ENCODE results near the gene MAD1L1.

The MAD1L1 gene

GRCh38 chr7:2006231-2006771 is 226.4 kb downstream of the MAD1L1 start:
- no peak overlapping the region for H3K27ac ChIP-seq

DNA sequence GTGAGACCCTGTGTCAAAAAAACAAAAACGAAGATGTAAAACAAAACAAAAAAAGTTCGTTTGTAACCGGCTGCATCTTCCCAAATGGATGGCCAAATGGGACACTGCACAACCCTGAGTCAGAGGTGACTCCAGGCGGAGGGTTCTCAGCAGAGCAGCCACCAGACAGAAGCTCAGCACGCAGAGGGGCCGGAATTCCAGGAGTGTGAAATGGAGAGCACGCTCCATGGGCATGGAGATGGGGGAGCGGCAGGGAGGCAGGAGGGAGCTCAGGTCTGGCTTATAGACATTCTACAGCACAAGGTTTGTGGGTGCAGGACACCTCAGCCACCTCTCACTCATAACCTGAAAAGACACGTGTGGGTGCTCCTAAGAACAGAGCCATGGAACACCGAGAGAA is 227.0 kb downstream of the MAD1L1 start:
- no peak overlapping the region for H3K27ac ChIP-seq
- TF ChIP-seq CTCF (conservative IDR thresholded peaks at IDR 0.05): no peak

More at GRCh38 chr7:2006231-2006771, 226.4 kb downstream of the MAD1L1 start:
- TF ChIP-seq CTCF (conservative IDR thresholded peaks at IDR 0.05): no peak

DNA sequence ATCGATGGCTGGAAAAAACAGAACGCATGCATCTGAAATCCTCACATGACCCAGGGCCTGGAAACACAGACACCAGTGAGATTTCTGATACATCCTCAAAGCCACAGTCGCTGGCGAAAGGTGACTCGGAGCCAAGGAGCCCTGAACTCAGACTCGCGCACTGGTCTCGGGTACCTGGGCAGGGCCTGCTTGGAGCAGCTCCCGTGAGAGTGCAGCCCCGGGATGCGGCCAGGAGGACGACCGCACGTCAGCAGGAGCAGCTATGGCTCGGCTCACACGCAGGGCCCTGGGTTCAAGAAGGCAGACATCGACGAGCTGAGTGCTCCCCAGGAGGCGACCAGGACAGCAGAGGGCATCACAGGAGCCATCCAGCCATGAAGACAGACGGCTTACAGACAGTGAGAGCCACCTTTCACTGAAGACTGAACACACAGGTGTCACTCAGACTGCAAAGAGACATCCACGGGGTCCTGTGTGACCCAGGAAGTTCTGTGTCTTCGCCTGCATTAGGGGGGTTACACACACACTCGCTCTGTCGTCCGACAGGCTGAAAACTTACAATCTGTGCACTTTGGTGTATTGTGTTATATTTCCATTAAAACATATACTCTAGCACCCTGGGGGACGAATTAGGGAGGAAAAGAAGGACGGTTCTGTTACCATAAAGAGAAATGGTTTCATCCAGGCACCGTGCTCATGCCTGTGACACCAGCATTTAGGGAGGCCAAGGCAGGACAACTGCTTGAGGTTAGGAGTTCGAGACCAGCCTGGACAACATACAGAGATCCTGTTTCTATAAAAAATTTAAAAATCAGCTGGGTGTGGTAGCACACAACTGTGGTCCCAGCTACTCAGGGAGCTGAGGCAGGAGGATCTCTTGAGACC is 227.7 kb downstream of the MAD1L1 start:
- no peak for TF ChIP-seq CTCF (conservative IDR thresholded peaks at IDR 0.05)
- no peak overlapping the region for H3K27ac ChIP-seq

DNA sequence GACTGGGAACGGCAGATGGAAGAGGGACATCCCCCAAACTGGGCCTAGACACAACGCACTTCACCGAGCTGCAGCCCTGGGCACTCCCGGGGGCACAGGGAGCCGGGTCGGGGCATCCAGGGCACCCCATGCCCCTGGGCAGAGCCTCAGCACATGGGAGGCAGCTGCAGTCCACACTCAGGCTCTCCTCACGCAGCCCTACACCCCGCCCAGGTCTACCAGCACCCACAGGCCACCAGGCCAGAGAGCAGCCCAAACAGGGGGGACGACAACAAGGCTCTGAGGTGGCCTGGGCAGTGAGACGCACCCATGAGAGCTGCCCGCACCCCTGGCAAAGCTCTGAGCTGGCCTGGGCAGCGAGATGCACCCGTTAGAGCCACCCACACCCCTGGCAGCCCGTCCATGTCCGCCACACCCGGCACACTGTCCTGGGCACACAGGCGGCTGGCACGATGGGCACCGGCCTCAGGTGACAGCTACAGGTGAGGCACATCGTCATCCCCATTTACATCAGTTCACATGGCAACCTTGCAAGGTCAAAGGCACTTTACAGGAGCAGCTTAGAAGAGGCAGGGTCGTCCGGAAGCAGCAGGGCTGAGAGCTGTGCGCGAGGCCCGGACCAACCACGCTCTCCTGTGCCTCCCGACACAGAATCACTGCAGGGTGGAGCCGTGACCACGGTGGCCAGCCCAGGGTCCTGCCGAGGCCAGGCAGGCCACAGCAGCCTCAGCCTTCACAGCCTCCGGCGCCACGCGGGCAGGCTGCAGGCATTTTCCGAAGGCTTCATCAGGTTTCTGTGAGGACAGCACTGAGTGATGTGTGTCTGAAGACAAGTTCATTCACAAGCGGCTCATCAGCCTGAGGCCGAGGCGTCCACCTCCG is 228.6 kb downstream of the MAD1L1 start:
- no peak overlapping the region for H3K27ac ChIP-seq
- no peak for TF ChIP-seq CTCF (conservative IDR thresholded peaks at IDR 0.05)

GRCh38 chr7:2003451-2003930 is 229.3 kb downstream of the MAD1L1 start:
- no peak for TF ChIP-seq CTCF (conservative IDR thresholded peaks at IDR 0.05)
- H3K27ac ChIP-seq: no peak overlapping the region

DNA sequence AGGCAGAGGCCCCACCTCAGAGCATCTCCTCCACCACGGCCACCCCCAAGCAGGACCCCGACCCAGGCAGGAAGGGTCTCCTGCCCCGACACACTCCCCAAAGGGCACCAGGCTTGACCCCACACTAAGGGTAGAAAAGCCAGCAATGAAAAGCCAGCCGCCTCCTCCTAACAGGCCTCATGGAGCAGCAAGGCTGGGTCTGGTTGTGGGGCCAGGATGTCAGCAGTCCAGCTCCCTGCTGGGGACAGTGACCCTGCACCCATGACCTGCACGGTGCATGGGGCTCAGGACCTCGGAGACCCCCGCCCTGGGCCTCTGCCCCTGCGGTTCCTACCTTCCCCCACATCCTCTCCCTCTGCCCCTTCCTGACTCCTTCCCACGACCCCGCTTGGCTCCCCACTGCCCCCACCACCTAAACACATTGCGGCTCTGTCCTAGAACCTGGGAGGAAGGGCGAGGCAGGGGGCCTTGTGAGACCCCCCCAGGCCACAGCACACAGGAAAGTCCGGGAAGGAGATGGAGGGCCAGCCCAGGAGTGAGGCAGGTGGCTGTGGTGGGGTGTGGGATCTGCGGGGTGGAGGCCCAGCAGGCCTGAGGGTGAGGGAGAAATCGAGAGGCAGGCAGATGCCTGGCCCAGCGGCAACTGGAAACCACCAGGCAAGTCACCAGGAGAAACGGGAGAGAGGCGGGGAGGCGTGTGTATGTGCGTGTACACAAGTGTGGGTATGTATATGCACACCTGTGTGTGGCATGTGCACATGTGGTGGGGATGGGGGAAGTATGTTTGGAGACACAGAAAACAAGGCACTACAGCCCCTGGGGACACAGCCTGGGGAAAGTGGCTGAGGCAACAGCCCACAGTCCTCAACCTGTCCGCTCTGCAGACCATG is 229.9 kb downstream of the MAD1L1 start:
- no peak overlapping the region for H3K27ac ChIP-seq

More for the DNA sequence above, 229.9 kb downstream of the MAD1L1 start:
- no peak for TF ChIP-seq CTCF (conservative IDR thresholded peaks at IDR 0.05)
